Fibroblast of skin of back (primary cell): ENCODE data around the gene SLC31A1.
A peak's percentile ranks its signal among the peaks of the same experiment; 100 is the strongest.
"Not testable (repeated sequence)": the region's sequence is repeated elsewhere in the genome, so short reads cannot be mapped to it uniquely, and the experiment has no call there.

ENCODE experiments used
- DNase-seq: peaks from one replicate; pipeline ENCODE4 v3.0.0-alpha.2; 2013

Gene SLC31A1

DNA sequence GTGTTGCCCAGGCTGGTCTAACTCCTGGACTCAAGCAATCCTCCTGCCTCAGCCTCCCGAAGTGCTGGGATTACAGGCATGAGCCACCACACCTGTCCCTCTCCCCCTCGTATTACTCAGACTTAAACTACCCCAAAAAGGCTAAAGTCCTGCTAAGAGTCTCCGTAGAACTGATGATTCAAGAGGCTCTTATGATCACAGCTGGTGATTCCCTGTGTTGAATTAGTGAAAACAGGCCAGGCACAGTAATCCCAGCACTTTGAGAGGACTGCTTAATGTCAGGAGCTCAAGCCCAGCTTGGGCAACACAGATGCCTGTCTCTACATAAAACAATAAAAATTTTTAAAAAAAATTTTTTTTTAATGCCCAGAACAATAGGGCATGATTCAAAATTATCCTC lies 44.8 kb downstream of the SLC31A1 start:
- DNase-seq: no peak

DNA sequence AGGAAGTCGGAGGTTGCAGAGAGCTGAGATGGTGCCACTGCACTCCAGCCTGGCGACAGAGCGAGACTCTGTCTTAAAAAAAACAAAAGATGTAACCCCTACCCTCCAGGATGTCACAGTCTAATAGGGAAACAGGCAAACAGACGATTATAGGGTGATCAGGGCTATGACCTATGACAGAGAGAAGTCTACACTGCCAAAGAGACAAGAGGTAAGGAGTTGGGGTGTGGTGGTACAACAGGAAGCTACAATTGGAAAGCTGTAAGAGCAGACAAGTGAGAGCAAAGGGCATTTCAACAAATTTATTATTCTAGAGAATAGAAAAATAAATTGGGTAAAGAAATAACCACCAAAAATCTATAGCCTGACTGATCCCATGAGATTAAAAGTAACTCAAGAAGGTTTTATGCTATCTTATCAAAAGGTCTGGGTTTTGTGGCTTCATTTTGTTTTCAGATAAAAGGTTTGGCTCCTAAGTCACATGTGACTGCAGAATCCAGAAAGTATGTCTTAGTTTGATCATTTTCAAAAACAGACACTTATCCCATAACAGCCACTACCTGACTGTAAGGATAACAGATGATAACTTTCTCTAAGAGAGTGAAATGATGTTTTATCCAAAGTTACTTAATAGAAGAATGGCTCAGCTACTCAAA lies 46.7 kb downstream of the SLC31A1 start:
- no peak for DNase-seq

DNA sequence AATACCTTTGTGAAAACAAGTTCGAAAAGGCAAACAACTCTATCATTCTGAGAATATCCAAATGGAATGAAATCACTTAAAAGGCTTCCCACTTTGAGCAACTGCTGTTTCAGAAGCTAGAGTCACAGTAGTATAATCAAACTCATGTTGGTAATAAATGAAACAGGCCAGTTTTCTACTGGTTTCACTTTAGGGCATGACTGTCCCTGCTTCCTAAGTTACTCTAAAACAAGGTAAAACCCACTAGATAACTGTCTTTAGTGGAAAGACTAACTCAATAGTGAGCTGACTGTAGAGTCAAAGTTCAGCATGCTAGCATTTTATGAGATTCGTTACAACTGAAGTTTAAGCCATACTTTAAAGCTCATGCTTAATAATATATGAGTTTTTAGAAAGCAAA lies 48.0 kb downstream of the SLC31A1 start:
- DNase-seq: no peak

DNA sequence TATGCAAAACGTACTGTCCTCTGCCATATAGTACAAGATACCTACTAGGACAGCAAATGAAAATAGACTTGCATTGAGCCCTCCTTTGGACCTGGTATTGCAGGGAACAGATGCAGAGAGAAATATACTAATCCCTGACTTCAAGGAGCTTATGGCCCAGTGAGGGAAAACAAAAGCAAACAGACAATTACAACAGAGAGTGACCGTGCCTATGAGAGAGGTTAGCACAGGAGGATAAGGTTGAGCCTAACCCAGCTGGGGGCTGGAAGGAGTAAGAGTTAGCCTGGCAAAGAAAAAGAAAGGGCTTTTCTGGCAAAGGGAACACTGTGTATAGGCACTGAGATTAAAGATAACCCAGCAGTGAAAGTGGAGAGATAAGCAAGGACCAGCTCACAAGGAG lies 48.5 kb downstream of the SLC31A1 start:
- DNase-seq: no peak

DNA sequence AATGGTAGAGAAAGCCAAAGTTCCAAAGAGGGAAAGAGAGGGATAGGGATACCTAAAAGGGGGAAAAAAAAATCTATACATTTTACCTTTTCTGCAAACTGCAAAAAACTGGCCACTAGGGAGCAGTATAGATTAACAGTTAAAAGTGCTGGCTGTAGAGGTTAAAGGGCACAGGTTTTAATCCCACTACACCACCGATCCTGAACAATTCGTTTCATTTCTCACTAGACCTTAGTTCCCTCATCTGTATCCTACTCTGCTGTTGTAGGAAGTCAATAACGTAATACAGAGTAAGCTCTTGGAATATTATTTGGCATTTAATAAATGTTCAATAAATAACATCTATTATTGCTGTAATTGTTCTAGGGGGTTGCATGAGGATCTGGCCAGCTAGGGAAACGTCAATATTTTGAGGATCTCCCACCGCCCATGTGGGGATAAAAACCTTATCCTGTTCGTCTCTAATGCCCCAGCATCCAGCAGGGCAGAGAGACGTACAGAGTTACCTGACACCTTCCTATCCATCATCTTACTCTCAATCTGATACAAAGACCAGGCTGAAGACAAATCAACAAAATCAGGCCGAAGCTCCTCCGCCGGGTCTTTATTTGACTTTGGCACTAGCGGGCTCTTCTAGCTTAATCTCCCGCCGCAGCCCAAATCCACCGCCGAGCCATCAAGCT lies 53.3 kb downstream of the SLC31A1 start:
- DNase-seq: peak; percentile 62

DNA sequence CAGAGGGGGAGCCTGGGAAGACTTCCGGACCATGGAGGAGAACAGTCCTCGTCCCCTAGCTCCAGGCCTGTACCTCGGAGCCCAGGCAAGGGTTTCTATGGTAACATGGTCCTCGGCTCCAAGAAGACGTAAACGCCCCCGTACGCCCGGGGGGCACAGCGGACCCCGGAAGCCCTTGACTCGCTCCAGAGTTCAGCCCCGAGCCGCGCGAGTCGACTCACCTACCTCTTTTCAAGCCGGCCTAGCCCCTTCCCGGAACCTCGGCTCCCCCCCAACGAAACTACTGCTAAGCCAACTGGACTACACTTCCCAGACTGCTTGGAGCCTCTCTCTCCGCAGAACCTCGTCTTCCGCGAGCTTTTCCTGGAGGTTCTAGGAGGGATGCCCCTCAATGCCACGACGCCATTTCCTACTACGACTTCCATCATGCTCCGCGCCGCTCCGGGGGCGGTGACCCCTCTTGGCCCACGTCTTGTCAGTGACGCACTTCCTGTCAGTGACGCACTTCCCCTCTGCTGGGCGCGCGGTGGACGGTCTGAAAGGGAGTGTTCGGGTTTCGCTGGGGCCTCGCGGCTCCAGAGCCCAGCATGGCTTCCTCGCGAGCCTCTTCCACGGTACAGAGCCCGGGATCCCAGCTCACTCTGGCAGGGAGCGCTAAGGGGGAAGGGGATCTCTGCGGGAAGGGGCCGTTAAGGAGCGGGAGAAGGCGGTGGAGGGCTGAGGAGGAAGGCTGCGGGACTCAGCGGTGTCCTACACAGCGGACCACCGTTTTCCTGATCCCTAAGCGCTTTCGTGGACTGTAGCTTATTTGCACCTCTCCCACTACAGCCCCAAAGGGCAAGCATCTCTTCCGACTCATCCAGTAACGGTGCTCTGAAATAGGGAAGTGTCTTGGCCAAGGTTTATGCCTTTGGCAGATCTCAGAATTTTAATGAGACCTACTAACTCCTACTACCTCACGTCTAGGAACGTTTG lies 54.1 kb downstream of the SLC31A1 start, which contains the start of the genes CDC26 and PRPF4:
TSS of gene CDC26 (minus strand) at position 416 of the 975 bp plus-strand sequence. CDS start 3,065 bp downstream, outside the sequence.
TSS of gene PRPF4 (plus strand) at position 502 of the 975 bp plus-strand sequence. CDS start at position 588, 86 bp downstream.
- DNase-seq: peak; percentile 99

DNA sequence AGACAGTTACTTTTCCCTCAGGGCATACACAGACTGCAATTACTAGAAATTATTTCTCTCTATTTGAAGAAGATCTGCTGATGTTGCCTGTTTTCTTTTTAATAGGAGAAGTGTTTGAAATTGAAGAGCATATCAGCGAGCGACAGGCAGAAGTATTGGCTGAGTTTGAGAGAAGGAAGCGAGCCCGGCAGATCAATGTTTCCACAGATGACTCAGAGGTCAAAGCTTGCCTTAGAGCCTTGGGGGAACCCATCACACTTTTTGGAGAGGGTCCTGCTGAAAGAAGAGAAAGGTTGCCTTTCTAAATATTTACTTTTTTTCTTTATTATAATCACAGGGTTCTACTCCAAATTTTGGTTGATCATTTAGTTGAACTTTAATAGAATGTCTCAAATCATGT lies 57.5 kb downstream of the SLC31A1 start:
- no peak for DNase-seq

DNA sequence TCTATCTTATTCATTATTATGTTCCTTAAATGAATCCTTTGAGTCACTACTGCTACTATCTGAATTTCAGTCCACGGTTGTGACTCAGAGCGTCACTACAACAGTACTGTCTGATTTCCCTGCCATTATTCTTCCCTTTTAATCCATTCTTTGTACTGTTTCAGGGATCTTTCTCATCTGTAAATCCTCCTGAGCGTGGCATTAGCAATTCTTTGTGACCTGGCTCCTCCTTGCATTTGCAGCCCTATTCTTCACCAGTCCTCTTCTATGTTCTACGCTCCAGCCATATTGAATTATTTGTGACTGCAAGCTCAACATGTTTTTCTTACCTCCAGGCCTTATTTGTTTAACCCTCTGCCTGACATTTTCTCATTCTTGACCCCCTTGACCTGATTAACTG lies 60.0 kb downstream of the SLC31A1 start:
- no peak for DNase-seq

DNA sequence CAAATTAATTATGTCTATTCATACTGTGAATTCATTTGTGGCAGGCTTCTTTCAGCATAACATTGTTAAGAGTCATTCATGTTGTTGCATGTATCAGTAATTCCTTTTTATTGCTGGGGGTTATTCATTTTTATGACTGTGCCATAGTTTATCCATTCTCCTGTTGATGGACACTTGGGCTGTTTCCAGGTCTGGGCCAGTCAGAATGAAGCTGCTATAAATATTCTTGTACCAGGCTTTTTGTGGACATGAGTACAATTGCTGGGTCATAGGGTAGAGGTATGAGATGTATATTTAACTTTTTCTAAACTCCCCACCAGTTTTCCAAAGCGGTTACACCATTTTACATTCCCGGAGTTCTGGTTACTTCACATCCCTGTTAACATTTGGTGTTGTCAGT lies 67.7 kb downstream of the SLC31A1 start:
- no peak for DNase-seq

DNA sequence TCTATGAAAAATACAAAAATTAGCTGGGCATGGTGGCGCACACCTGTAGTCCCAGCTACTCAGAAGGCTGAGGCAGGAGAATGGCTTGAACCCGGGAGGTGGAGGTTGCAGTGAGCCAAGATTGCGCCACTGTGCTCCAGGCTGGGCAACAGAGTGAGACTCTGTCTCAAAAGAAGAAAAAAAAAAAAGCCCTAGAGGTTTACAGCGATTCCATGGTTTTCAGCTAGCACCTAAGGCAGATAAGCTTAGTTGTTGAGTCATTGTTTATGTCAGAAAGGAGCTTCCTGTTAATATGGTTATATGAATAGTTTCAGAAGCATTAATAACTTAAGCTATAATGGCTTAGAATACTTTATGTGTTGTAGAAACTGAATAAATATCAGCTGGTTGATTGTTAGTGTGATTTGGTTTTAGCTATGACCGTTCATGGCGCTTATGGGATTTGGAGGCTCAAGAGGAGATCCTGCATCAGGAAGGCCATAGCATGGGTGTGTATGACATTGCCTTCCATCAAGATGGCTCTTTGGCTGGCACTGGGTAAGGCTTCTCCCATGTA lies 68.8 kb downstream of the SLC31A1 start:
- no peak for DNase-seq

DNA sequence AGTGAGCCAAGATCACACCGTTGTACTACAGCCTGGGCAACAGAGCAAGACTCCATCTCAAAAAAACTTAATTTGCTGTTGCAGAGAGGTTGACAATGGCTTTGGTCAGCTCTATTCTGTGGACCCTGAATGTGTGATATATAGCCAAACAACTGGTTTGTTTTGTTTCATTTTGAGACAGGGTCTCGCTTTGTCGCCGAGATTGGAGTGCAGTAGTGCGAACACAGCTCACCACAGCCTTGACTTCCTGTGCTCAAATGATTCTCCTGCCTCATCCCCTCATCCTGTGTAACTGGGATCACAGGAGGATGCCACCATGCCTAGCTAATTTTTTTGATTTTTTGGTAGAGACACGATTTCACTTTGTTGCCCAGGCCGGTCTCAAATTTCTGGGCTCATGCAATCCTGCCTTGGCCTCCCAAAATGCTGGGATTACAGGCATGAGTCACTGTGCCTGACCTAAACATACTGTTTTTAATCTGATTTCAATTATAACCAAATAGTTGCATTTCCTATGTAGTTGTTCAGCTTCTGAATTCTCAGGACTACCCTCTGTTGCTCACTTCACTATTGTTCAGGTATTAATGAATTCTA lies 72.0 kb downstream of the SLC31A1 start:
- peak; percentile 21 for DNase-seq

DNA sequence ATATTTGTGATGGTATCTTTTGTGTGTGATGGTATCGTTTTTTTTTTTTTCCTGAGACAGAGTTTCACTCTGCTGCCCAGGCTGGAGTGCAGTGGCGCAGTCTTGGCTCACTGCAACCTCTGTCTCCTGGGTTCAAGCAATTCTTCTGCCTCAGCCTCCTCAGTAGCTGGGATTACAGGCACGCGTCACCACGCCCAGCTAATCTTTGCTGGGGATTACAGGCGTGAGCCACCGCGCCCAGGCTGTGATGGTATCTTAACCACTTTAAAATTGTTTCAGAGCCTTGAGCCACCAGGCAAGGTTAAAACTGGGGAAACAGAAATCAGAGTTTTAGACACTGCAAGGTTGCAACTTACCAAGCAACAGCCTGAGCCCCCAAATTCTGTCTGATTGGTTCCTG lies 74.9 kb downstream of the SLC31A1 start:
- DNase-seq: not testable (repeated sequence)

DNA sequence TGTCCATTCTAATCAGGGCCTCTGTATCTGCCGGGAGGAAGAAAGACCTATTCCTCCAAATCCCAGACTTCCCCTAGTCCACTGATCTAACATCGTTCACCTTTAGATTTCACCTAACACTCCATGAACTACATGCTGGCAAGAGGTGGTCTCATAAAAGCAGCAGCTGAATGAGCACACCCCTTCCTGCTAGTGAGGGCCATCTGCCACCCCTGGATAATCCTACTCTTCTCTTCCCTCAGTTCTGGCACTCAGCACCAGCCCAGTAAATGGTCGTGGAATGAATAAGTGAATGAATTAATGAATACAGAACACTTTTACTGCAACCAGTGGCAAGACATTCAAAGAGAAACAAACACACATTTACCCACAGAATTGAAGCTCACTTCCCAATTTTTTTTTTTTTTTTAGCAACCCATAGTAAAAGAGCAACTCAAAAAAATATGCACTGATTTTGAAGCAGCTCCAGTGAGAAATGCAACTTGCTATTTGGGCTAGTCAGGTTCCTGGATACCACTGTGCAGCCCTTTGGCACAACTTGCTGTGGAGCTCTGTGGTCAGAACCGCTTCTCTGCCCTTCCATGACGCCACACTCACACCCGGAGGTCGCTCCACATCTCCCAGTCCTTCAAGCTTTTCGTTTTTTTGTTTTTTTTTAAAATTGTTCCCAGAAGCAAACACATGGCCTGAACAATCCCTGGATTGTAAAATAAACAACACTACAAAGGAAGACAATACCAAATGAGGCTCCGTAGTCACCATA lies 75.6 kb downstream of the SLC31A1 start:
- no peak for DNase-seq

DNA sequence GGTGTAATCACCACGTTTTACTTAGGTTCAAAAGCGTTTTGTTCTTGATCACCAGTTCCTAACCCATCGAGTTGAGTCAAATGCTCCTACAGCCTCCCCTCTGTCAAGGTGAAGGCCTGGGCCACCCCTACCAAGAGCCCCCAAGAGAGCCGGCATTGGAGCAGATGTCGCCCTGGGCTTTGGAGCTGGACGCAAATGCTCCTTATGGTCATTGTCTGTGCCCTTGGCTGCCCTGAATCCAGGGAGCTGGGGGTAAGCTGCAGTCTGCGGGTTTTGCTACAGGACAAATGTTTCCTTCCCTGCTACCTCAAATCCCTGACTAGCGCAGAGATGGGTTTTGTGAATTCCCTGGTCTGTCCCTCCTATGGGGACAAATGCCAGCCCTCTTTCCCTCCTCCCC lies 77.0 kb downstream of the SLC31A1 start:
- no peak for DNase-seq

DNA sequence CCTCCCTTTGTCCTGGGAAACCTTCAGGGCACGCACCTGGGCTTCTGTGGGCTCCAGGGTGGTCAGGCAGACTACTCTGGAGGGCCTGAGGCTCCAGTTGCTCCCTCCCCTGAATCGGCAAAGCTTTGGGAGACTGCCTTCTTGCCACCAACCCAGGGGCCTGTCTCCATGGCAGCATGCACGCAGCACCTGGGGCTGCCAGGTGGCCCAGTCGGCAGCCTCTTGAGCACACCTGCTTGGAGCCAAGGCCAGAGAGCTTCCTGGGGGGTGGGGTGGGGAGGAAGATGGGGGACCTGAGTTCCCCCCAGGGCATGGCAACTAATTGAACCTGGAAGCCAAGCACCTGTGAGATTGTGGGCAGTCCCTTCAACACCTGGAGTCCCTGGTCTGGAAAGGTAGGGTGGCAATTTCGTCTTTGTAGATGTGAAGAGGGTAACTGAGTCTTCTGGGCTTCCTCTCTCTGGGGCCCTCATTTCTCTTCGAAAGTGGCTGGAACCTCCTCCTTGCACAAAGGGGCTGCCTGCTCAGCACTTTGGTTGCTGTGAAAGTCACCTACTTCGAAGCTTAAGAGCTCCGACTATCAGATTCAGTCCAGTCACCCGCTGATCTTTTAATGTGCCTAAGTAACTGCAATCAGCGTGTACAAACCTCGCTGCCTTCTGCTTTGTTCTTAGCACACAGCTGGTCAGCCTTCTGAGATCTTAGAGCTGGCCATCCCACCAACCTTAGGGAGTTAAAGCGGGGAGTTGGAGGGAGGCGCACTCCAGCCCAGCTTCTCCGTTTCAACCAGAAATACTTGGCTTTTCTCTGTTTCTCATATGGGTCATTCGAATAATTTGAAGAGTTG lies 77.8 kb downstream of the SLC31A1 start:
- no peak for DNase-seq

DNA sequence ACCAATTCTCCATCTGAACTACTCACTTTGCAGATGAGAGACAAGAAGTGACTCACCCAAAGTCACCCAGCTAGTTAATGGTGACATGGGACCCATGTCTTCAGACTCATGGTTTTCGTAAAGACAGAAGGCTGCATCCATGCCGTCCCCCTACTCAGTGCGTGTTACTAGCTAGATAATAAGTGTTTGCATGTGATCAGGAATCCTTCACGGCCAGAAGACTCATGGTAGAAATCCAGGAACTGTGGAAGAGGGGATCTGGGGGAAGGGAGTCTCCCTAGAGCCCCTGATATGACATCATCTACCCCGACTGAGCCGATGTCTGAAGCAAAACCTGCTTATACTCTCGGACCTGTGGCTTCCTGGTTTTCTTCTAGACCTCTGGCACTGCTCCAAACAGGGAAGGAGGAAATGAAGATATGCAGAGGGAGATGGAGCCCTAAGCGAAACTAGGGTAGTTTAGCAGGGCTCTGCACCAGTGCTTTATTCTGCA lies 78.5 kb downstream of the SLC31A1 start:
- peak; percentile 17 for DNase-seq

DNA sequence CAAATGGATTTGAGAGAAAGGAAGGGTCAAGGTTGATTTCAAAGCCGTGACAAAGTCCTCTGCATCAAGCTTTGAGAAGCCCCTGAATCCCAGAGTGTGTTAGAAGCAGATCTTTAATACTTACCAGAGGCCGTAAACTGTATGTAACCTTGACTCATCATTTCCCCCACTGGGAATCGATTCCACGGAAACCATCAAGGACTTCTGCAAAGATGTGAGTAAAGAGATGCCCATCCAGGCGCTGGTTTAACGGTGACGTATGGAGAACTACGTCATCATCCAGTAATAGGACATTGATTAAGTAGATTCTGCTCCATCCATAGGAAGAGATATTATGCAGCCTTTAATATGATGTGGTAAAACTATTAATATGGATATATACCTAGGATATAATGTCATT lies 80.2 kb downstream of the SLC31A1 start:
- no peak for DNase-seq

DNA sequence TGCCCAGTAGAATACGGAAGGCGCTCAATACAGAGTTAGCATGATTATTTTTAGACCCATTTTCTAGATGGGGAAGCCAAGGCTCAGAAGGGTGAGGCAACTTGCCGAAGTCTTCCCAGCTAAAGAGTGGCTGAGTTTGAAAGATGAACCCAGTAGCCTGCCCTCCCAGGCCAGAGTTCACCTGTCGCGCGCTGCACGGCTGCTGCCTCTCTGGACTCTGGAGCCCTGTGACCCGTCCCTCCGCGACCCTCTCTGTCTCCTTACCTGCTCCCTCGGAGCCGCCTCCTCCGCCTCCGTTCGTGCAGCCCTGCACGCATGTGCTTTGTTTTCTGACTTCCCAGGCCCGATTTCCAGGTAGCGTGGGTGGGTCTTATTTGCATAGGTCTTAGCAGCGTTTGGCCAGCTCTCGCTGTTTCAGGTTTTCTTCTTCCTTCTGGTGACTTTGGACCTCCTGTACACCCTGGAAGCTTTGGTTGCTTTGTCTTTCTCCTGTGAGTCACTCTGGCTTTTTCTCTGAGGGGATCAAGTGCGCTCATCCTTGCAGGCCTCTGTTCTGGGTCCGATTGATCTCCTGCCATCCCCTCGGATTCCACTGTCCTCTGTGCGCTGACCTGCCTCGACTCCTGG lies 81.6 kb downstream of the SLC31A1 start, which contains the start of gene RNF183:
TSS of gene RNF183 (minus strand) at position 585 of the 627 bp plus-strand sequence. CDS start 5,192 bp downstream, outside the sequence.
- no peak for DNase-seq

DNA sequence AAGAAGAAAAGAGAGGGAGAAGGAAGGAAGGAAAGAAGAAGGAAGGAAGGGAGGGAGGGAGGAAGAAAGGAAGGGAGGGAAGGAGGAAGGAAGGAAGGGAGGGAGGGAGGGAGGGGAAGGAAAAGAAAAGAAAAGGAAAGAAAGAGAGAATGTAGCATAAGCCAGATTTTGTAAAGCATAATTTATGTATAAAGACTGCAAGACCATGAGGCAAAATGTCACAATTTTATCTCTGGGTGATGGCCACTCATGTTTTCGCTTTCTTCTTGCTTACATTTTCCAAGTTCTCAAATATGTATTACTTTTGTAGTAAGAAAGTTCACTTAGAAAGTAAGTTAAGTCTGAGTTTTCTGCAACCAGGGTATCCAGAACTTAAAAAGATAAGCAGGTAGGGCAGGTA lies 85.2 kb downstream of the SLC31A1 start:
- no peak for DNase-seq
